KOPT-K1 (cell line): Measurements from ENCODE around the gene CYTH3.

Experiments used
- H3K27ac ChIP-seq: fragments of 200-600 bp; sonication (generic); 2 replicates; pipeline ENCODE4 v1.5.1; 2016; ENCODE audit warnings: antibody characterized with exemption, mild to moderate bottlenecking, low read depth, low read length; ENCODE audit not compliant: poor library complexity, severe bottlenecking
- H3K36me3 ChIP-seq: fragments of 200-600 bp; sonication (generic); 2 replicates; pipeline ENCODE4 v1.5.1; 2017; ENCODE audit warnings: antibody characterized with exemption, mild to moderate bottlenecking, low read length, moderate library complexity; ENCODE audit not compliant: insufficient read depth
- H3K9me3 ChIP-seq: fragments of 200-600 bp; sonication (generic); 2 replicates; pipeline ENCODE4 v1.5.1; 2017; ENCODE audit warnings: antibody characterized with exemption, low read length, mild to moderate bottlenecking; ENCODE audit not compliant: insufficient read depth, poor library complexity, severe bottlenecking

The CYTH3 gene

DNA sequence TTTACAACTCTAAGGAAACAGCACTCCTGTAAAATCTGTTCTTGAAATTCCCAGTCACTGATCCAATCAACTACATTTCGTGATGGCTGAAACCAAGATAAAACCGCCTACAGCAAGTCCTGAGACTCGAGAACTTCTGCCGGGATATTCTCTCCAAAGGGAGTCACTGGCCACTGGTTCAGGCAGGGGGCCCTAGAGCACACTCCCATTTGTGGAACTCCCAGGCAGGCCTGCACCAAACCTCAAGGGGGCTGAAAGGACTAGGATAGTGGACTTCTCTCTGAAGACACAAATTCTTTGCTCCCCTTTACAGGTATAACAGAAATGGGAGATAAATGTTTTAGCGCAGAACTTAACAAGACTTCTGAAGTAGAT lies 16.3 kb downstream of the CYTH3 start:
- Histone ChIP-seq H3K9me3 (no peaks in the 10 kb centered on the region), H3K27ac (no peak overlapping the region), H3K36me3 (no peaks in the 10 kb centered on the region)

DNA sequence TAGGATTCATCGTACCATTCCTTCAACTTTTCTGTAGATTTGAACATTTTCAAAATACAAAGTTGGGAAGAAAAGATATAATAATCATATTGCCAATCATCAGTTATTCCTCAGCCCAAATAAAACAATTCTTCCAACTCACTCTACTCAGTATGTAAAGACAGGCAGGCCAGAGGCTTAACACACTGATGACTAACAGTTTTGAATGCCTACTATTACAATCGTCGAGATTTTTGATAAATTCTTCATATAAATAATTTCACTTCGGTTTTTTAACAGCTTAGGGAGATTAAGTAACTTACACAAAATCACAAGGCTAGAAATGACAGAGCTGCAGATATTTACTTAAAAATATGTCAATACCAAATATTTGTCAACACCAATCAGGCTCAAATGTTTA lies 17.6 kb downstream of the CYTH3 start:
- Histone ChIP-seq H3K27ac (no peak overlapping the region), H3K36me3 (no peaks in the 10 kb centered on the region), H3K9me3 (no peaks in the 10 kb centered on the region)

DNA sequence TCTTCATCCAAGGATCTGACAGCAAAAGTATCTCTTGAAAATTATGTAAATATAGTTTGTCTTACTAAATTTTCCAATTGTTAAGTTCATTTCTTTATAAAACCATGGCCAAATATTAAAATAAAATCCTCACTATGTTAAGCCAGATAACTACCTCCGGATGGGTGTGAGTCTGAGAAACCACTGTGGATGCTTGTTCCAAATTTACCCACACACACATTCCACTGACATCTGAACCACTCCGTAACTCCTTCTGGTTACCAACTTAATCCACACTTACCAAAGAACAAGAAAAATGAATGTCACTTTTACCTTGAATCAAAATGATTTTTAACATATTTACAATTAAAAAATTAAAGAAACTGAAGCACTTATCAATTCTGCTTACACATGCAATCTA lies 19.7 kb downstream of the CYTH3 start:
- no peak overlapping the region for H3K27ac ChIP-seq
- H3K36me3 ChIP-seq: no peaks in the 10 kb centered on the region
- H3K9me3 ChIP-seq: no peaks in the 10 kb centered on the region

DNA sequence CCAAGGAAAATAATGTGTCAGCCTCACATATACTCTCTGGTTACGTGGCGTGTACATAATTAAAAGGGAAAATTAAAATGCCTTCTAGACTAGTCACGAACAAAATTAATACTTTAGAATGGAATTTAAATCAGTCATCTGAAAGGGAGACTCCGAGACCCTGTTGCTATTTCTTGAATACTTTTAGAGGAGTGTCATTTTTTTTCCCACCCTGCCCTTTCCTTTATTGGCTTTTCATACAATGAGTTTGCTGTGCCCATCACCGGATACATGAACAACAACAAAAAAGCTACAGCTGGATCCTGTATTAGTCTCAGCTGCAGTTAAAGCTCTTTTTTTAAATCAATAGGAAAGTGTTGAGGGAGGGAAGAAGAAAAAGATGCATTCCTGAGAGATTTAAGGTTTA lies 20.1 kb downstream of the CYTH3 start:
- Histone ChIP-seq H3K9me3 (no peaks in the 10 kb centered on the region), H3K27ac (no peak overlapping the region), H3K36me3 (no peaks in the 10 kb centered on the region)

DNA sequence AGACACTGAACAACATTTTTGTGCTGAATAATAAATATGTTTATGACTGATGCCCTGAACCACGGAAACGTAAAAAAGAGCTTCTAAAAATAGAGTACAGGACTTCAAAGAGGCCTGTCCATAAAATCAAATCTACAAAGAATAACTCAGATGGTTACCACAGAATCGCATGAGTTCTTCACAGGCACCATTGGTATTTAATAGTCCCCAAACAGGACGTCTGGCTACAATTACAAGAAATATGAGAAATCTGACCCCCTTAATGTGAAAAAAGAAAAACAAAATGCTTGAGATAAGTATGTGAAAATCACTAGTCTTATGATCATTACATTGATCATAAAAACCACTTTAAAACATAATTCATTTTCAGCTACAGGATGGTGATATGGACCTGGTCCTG lies 20.8 kb downstream of the CYTH3 start:
- no peak overlapping the region for H3K27ac ChIP-seq
- H3K9me3 ChIP-seq: no peaks in the 10 kb centered on the region
- no peaks in the 10 kb centered on the region for H3K36me3 ChIP-seq

DNA sequence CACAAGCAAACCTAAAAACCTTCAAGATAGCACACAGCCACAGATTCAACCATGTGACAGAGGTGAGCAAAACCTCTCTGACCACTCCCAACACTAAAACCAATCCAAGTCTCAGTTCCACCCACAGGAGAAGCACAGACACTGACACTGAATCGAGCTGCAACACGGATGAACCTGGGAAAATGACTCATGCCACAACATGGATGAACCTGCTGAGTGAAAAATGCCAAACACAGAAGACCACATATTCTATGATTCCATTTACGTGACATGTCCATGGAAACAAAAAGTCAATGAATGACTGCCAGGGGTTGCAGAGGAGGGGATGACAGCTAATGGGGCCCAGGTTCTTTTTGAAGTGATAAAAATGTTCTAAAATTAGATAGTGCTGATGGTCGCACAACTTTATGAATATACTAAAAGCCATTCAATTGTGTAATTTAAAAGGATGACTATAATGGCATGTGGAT lies 22.0 kb downstream of the CYTH3 start:
- H3K9me3 ChIP-seq: no peaks in the 10 kb centered on the region
- H3K27ac ChIP-seq: no peak overlapping the region
- H3K36me3 ChIP-seq: no peaks in the 10 kb centered on the region

DNA sequence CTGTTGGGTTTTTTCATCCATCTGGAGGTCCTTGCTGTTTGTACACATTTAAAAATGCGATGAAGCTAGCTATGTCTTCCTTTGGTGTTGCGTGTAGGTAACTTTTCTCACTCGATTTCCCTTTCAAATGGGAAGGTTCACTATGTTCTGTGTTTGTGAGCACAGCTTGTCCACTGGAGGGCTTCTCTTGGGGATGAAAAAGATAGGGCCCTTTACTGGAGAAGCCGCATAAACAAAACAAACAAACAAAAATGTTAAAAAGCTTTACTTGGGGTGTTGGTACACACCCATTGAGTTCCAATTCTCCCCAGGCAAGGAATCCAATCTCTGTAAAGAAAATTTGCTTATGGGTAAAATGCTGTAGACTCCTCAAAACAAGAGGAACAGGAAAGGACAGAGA lies 23.4 kb downstream of the CYTH3 start:
- Histone ChIP-seq H3K9me3 (no peaks in the 10 kb centered on the region), H3K36me3 (no peaks in the 10 kb centered on the region), H3K27ac (no peak overlapping the region)

DNA sequence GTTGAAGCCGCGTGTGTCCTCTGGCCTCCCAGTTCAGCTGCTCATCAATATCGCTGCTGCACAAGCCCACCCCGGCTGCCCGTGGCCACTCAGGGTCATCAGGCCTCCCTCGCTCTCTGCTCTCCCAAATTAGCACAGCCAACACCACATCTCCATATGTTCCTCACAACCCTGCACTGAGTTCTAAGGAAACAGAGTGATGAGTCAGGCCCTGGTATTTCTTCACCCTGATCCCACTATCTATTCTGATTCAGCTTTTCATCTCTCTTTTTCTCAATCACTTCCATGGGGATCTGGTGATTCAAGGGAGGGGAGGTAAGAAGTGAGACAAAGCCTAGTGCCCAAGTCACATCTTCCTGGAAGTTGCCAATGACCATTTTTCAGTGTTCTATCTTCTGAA lies 23.8 kb downstream of the CYTH3 start:
- H3K27ac ChIP-seq: no peak overlapping the region
- no peaks in the 10 kb centered on the region for H3K36me3 ChIP-seq
- H3K9me3 ChIP-seq: no peaks in the 10 kb centered on the region

DNA sequence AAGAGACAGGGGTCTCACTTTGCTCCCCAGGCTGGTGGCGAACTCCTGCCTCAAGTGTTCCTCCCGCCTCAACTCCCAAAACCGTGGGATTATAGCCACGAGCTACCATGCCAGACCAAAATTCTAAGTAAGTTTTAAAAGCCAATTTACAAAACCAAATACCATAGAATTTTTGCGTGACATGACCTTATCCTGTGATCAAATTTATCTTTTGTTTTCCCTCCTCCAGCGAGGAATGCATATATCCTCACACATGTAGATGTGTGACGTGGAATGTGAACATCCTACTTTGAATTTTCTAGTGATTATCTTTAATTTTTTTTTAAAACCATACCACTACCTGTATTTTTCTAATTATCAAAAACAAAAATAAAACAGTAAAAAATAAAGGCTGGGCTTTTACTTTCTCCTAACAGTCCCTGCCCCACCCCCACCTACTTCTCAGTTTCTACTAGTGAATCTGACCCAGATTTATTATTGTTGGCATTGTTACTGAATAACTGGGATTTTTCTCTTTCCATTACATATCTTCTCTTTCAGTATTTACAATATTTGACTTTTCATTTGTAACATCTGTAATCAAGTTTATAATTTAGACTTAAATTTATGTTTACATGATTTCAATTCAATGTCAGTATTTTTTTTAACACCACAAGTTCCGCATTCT lies 26.0 kb downstream of the CYTH3 start:
- Histone ChIP-seq H3K9me3 (no peaks in the 10 kb centered on the region), H3K36me3 (no peaks in the 10 kb centered on the region), H3K27ac (no peak overlapping the region)

DNA sequence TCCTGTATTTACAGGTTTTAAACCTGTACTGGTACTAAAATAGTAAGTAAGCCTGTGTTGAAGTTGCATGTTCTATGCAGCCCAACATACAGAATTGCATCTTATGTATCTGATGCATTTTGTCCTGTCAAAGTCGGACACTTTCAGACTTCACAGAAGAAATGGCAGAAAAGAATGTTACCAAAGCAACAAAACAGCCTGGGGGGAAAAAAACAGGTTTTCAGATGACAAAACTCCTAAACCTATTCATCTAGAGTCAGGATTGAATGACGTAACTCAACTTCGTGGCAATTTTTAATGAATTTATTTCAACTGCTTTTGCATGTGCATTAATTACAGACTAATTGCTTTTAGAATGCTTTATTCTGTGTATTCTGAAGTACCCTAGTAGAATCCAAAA lies 28.4 kb downstream of the CYTH3 start:
- no peaks in the 10 kb centered on the region for H3K9me3 ChIP-seq
- no peak overlapping the region for H3K27ac ChIP-seq
- H3K36me3 ChIP-seq: no peaks in the 10 kb centered on the region

DNA sequence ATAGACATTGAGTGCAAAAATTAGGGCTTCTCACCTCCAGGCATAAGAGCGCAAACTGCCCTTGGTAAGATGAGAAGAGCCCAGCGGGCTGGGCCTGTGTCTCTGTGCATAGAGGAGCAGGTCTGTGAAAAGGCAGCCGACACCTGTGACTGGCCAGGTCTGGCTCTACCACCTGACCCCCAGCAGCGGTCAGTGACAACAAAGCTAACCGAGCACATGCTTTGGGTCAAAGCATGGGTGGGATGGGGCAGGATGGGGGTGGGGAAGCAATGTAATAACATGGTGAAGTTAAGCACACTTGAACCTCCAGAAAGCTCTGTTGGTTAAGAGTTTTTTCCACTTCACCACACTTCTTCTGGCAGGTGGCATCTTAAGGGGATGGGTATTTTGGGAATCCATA lies 29.3 kb downstream of the CYTH3 start:
- Histone ChIP-seq H3K9me3 (no peaks in the 10 kb centered on the region), H3K36me3 (no peaks in the 10 kb centered on the region), H3K27ac (no peak overlapping the region)

DNA sequence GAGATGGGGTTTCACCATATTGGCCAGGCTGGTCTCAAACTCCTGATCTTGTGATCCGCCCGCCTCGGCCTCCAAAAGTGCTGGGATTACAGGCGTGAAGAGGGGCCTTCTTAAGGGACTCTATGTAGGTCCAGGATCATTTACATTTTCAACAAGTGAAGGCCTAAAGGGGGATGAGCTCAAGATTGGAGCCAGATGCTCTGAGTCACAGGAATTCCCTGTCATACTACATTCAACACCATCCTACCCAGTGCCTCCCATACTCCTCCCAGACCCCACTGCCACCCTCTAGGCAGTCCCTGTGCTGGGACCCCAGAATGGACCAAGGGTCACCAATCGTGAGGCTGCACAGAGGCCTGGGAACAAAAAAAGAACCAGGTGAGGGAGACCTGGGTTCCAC lies 29.9 kb downstream of the CYTH3 start:
- H3K36me3 ChIP-seq: no peaks in the 10 kb centered on the region
- H3K9me3 ChIP-seq: no peaks in the 10 kb centered on the region
- no peak overlapping the region for H3K27ac ChIP-seq

DNA sequence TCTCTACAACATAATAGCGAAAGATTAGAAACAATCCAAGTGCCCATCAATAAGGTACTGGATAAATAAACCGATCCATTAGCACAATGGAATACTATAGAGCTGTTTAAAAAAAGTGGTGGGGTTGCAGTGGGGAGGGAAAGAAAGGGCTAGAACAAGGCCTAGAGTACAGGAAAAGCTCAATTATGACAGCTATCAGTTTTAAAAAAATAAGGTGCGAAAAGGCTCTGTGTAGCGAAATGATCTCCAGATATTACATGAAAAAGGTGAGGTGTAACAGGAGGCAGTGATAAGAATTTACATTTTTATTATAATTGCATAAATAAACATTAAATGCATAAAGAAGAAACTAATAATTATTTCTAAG lies 30.8 kb downstream of the CYTH3 start:
- Histone ChIP-seq H3K9me3 (no peaks in the 10 kb centered on the region), H3K36me3 (no peaks in the 10 kb centered on the region), H3K27ac (no peak overlapping the region)

DNA sequence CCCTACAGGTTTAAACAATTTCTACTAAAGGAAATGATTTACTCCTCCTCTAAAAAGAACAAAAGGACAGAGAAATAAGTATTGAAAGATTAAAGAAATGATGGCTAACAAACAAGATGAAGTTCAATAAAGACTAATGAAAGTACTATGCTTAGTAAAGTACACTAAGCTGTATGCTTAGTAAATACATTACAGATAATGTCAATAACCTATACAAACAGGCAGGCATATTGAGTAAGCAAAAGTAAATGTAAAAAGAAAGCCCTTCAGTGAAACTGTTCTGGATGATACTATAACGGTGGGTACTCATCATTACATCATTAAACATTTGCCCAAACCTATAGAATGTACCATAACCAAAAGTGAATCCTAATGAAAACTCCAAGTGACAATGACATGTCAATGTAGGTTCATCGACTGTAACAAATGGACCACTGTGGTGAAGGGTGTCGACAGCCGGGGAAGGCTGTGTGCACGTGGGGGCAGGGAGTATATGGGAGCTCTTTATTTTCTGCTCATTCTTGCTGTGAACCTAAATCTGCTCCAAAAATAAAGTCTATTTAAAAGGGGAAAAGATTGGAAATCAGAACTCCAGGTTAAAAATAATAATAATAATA lies 34.0 kb downstream of the CYTH3 start:
- Histone ChIP-seq H3K36me3 (no peaks in the 10 kb centered on the region), H3K9me3 (no peaks in the 10 kb centered on the region), H3K27ac (no peak overlapping the region)

DNA sequence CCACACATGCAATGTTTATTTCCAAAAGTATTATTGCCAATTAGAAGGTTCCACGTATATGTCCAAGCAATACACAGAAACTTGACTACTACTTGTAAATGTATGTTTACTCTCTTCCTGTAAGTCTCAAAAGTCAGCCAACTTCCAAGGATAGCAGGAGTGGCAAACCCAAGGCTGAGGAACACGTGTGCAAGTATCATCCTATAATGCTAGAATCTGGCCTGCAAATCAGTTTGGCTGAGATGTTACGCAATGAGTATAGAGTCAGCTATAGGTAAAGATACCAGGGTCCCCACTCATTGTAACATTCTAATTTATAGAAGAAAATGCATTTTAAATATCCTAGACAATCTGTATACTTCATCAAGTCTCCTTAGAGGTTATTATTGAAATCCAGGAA lies 34.7 kb downstream of the CYTH3 start:
- H3K36me3 ChIP-seq: no peaks in the 10 kb centered on the region
- no peaks in the 10 kb centered on the region for H3K9me3 ChIP-seq
- H3K27ac ChIP-seq: no peak overlapping the region

DNA sequence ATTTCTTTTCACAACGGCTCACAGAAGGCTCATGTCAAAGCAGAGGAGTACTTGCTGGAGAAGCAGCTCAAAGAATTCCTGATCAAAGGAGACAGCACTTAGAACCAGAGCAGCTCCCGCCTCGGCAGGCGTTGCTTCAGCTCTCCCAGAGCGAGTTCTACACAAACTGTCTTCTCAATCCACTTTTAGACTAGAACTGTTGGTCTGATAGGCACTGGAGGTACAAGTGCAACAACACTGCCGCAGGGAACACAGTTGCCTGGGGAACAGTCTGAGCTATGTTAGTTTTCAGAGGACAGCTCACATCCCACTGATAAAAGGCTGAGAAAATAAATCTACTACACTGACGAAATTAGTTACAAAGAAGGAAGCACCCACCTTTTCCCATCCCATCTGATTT lies 35.4 kb downstream of the CYTH3 start:
- Histone ChIP-seq H3K27ac (no peak overlapping the region), H3K9me3 (no peaks in the 10 kb centered on the region), H3K36me3 (no peaks in the 10 kb centered on the region)
